Adipocyte (in vitro differentiated cells): ENCODE measurements around the gene POLR3A.

Experiments used
- DNase-seq: peaks from one replicate; pipeline ENCODE4 v3.0.0-alpha.2; 2015; ENCODE audit warnings: low read depth
- H3K27me3 ChIP-seq: replicated peaks from 2 replicates; pipeline ENCODE4 v1.7.0; 2013; ENCODE audit warnings: mild to moderate bottlenecking, low read length, moderate library complexity; ENCODE audit not compliant: control insufficient read depth, insufficient read depth
- H3K36me3 ChIP-seq: 2 replicates; pipeline ENCODE4 v1.7.0; 2013; ENCODE audit warnings: low read length, mild to moderate bottlenecking, moderate library complexity; ENCODE audit not compliant: control insufficient read depth, insufficient read depth, severe bottlenecking
- H3K4me1 ChIP-seq: 2 replicates; pipeline ENCODE4 v1.7.0; 2013; ENCODE audit warnings: mild to moderate bottlenecking, low read length, moderate library complexity; ENCODE audit not compliant: control insufficient read depth, insufficient read depth
- H3K4me3 ChIP-seq: 2 replicates; pipeline ENCODE4 v1.7.0; 2013; ENCODE audit warnings: mild to moderate bottlenecking, low read length, moderate library complexity
- H3K9ac ChIP-seq: 2 replicates; pipeline ENCODE4 v1.7.0; 2013; ENCODE audit warnings: mild to moderate bottlenecking, low read length, moderate library complexity
- H3K9me3 ChIP-seq: 2 replicates; pipeline ENCODE4 v1.7.0; 2013; ENCODE audit warnings: mild to moderate bottlenecking, low read length, moderate library complexity; ENCODE audit not compliant: control insufficient read depth

Gene POLR3A

DNA sequence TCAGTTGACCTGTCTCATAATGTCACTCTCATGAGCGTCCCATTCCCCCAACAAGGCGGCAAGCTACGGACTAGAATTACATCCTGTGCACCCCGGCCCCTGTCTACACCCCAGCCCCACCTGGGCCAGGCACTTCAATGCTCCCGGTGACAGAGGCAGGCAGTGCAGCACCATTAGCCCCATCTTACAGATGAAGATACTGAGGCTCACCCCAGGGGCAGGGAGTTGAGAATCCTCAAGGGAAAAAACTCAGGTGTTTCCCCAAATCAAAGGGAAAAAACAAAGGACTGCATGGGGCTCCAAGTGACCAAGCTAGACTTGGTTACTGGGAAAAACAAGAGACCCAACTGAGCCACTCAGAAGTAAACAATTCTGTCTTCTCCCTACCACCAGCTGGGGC is 107.3 kb downstream of the POLR3A start:
- DNase-seq, result no peak

GRCh38 chr10:77921395-77921794 is 107.9 kb downstream of the POLR3A start:
- Histone ChIP-seq H3K36me3 (no peaks in the 10 kb centered on the region), H3K9me3 (no peaks in the 10 kb centered on the region), H3K4me3 (no peak overlapping the region), H3K27me3 (no peaks in the 10 kb centered on the region), H3K4me1 (peaks cover 17% of the 10 kb centered on the region), H3K9ac (no peak overlapping the region)
- DNase-seq, result no peak

More for the DNA sequence above, 107.3 kb downstream of the POLR3A start:
- Histone ChIP-seq H3K9ac (no peak overlapping the region), H3K27me3 (no peaks in the 10 kb centered on the region), H3K36me3 (no peaks in the 10 kb centered on the region), H3K4me1 (peaks cover 17% of the 10 kb centered on the region), H3K4me3 (no peak overlapping the region), H3K9me3 (no peaks in the 10 kb centered on the region)

- H3K9me3 ChIP-seq, result no peaks in the 10 kb centered on the region
- H3K36me3 ChIP-seq, result no peaks in the 10 kb centered on the region
- no peak for DNase-seq
- H3K4me3 ChIP-seq, result no peak overlapping the region
- H3K27me3 ChIP-seq, result no peaks in the 10 kb centered on the region
- H3K9ac ChIP-seq, result no peak overlapping the region
- H3K4me1 ChIP-seq, result peaks cover 20% of the 10 kb centered on the region
Measured at GRCh38 chr10:77920495-77920894, 108.8 kb downstream of the POLR3A start.

DNA sequence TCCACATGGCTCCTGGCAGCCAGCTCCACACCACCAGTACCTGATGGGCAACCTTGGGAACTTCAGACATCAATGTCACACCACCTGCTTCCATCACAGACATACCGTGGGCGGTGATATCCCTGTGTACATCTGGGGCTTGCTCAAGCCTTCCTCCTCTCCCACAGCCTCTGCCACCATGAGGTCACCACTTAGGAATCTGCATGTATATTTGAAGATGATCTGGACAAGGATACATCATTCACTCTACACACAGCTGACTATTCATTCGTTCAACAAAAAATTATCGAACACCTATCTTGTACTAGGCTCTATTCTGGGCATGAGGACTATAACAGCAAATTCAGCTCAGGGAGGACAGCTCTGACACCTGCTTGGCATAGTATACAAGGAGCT is 109.6 kb downstream of the POLR3A start:
- Histone ChIP-seq H3K4me1 (peaks cover 19% of the 10 kb centered on the region), H3K4me3 (no peak overlapping the region), H3K36me3 (no peaks in the 10 kb centered on the region), H3K27me3 (no peaks in the 10 kb centered on the region), H3K9me3 (no peaks in the 10 kb centered on the region), H3K9ac (no peak overlapping the region)
- DNase-seq, result peak; percentile 67
